Activated T-helper 1 cell treated with anti-CD3 and anti-CD28 coated beads, Interleukin-12 subunit alpha, Interleukin-12 subunit beta, Interleukin-2, Interleukin-4 antibody, amounts not matched to agents 30 ng/mL and 10 ng/mL and 1 ng/mL, durations not matched to agents 14 hours and 24 hours and 36 hours (primary cell): ENCODE data around the gene TTC19. TPM values are rescaled to one million over a fixed set of nuclear protein-coding genes. Genes with fewer than 3 reads are reported as not detected.
"Not testable (repeated sequence)": the region's sequence is repeated elsewhere in the genome, so short reads cannot be mapped to it uniquely, and the experiment has no call there.

Experiments
- DNase-seq: peaks from one replicate; pipeline ENCODE4 v3.0.0; 2021; ENCODE audit warnings: low spot score
- H3K27ac Mint-ChIP-seq: one replicate; pipeline ENCODE4 v1.8.0; 2021; ENCODE audit warnings: mild to moderate bottlenecking, mixed read lengths
- H3K27me3 Mint-ChIP-seq: one replicate; pipeline ENCODE4 v1.8.0; 2022; ENCODE audit warnings: mild to moderate bottlenecking, moderate library complexity, mixed read lengths; ENCODE audit not compliant: insufficient read depth
- H3K36me3 Mint-ChIP-seq: one replicate; pipeline ENCODE4 v1.8.0; 2021; ENCODE audit warnings: low read depth, mixed read lengths
- H3K4me1 Mint-ChIP-seq: one replicate; pipeline ENCODE4 v1.8.0; 2021; ENCODE audit warnings: low read depth, mixed read lengths
- H3K4me3 Mint-ChIP-seq: one replicate; pipeline ENCODE4 v1.8.0; 2021; ENCODE audit warnings: mild to moderate bottlenecking, moderate library complexity, mixed read lengths
- H3K9me3 Mint-ChIP-seq: one replicate; pipeline ENCODE4 v1.8.0; 2021; ENCODE audit warnings: mixed read lengths
- intact Hi-C: fragments of 100-400 bp; cut with micrococcal nuclease; formaldehyde crosslinking; loops from one replicate; pipeline ENCODE4 v1.15.1; 2024
- total RNA-seq: library from RNA; stranded (reverse); gene quantifications from 2 replicates; pipeline ENCODE4 v1.2.3, GENCODE V29; 2022

Gene TTC19
- total RNA-seq, 1 donor from 2014 or later: 40.3 TPM

DNA sequence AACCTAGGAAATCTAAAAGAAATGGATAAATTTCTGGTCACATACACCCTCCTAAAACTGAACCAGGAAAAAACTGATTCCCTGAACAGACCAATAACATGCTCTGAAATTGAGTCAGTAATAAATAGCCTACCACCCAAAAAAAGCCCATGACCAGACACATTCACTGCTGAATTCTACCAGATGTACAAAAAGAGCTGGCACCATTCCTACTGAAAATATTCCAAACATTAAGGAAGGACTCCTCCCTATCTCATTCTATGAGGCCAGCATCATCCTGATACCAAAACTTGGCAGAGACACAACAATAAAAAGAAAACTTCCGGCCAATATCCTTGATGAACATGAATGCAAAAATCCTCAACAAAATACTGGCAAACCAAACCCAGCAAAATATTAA lies 52.9 kb downstream of the TTC19 start:
- Mint-ChIP-seq H3K9me3 (no peaks in the 10 kb centered on the region), H3K27me3 (no peaks in the 10 kb centered on the region), H3K4me3 (no peak overlapping the region), H3K4me1 (peaks cover 3% of the 10 kb centered on the region), H3K27ac (peak overlapping the region; percentile 1), H3K36me3 (peaks cover 46% of the 10 kb centered on the region)
- intact Hi-C loops: no loop called here
- DNase-seq: no peak

DNA sequence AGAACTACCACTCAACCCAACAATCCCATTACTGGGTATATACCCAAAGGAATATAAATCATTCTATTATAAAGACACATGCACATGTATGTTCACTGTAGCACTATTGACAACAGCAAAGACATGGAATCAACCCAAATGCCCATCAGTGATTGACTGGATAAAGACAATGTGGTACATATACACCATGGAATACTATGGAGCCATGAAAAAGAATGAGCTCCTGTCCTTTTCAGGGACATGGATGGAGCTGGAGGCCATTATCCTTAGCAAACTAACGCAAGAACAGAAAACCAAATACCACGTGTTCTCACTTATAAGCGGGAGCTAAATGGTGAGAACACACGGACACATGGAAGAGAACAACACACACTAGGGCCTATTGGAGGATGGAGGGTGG lies 55.5 kb downstream of the TTC19 start:
- H3K27ac Mint-ChIP-seq, DNase-seq, H3K9me3 Mint-ChIP-seq, H3K4me1 Mint-ChIP-seq, intact Hi-C loops, H3K4me3 Mint-ChIP-seq, H3K27me3 Mint-ChIP-seq: not testable (repeated sequence)
- peaks cover 53% of the 10 kb centered on the region for H3K36me3 Mint-ChIP-seq

DNA sequence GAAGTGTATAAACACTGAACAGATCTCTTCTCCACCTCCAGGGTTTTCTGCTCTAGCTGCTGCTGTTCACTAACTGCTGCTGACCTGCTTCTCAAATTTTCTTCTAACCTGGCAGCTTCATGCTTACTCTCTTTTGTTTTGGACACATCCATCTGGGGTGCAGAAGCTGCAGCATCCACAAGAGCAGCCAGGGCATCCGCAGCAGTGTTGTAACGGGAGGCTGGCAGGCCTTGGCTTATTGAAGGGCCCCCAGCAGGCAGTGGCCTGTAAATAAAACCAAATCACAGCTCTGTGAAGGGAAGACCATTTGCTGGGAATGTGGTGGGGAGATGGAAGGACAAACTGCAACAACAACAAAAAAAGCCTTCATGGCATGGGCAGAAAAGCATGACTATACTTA lies 62.0 kb downstream of the TTC19 start:
- Mint-ChIP-seq H3K9me3 (no peaks in the 10 kb centered on the region), H3K27ac (no peak overlapping the region), H3K27me3 (no peaks in the 10 kb centered on the region), H3K4me3 (no peak overlapping the region), H3K36me3 (peaks cover 50% of the 10 kb centered on the region), H3K4me1 (no peaks in the 10 kb centered on the region)
- DNase-seq: no peak
- intact Hi-C loops: no loop called here

DNA sequence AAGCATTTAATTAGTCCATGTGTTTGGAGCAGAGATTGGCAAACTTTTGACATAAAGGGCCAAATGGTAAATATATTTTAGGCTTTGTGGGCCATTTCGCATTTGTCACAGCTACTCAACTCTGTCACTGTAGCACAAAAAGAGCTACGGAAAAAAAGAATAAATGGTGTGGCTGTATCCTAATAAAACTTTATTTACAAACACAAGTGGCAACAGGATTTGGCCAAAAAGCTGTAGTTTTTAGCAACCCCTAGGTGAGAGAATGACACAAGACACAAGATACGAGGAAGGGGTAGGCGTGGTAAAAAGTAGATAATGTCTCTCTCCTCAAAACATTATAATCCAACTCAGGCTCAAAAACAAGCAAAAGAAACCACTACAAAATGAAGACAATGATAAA lies 66.5 kb downstream of the TTC19 start:
- H3K4me1 Mint-ChIP-seq: peaks cover 7% of the 10 kb centered on the region
- no peaks in the 10 kb centered on the region for H3K27me3 Mint-ChIP-seq
- no peak overlapping the region for H3K27ac Mint-ChIP-seq
- no peaks in the 10 kb centered on the region for H3K9me3 Mint-ChIP-seq
- intact Hi-C loops: no loop called here
- DNase-seq: no peak
- no peak overlapping the region for H3K4me3 Mint-ChIP-seq
- H3K36me3 Mint-ChIP-seq: peaks cover 60% of the 10 kb centered on the region

DNA sequence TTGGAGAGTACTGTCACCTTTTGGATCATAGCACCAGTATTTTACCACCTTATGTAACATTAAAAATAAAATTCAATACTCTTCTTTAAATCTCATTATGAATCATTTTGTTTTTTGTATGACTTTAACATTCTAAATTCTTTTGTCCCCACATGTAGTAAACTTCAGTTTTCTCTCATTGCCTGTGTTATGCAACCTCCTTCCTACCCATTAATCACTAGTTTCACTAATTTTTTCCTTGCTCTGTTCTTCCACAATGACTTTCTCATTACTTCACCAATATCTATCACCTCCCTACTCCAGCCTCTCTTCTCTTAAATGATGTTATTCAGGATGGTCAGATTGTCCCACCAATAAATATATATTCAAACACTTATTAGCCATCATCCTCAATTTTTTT lies 68.7 kb downstream of the TTC19 start:
- no peaks in the 10 kb centered on the region for H3K27me3 Mint-ChIP-seq
- peak overlapping the region; percentile 6 for H3K27ac Mint-ChIP-seq
- H3K4me3 Mint-ChIP-seq: no peak overlapping the region
- DNase-seq: no peak
- H3K36me3 Mint-ChIP-seq: peaks cover 51% of the 10 kb centered on the region
- H3K4me1 Mint-ChIP-seq: peaks cover 7% of the 10 kb centered on the region
- H3K9me3 Mint-ChIP-seq: no peaks in the 10 kb centered on the region
- intact Hi-C loops: no loop called here

DNA sequence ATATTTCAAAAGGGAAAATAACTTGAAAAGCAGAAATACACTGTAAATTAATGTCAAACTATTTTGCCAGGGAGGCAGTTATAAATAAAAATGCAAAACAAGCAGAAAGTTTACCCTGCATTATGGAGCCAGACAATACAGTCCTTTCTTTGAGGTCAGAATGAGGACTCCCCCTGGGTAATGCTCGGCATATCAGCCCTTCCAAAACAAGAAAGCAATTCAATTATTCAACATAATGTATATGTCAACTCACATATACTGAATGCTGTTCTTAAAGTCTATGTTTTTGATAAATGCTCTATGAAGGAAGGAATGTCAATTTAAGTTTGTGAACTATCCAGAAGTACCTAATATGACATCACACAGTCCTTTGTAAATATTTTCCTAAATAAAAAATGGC lies 72.4 kb downstream of the TTC19 start:
- Mint-ChIP-seq H3K4me1 (peaks cover 7% of the 10 kb centered on the region), H3K9me3 (no peaks in the 10 kb centered on the region), H3K36me3 (peaks cover 51% of the 10 kb centered on the region), H3K27me3 (no peaks in the 10 kb centered on the region), H3K27ac (no peak overlapping the region), H3K4me3 (no peak overlapping the region)
- intact Hi-C loops: no loop called here
- no peak for DNase-seq

DNA sequence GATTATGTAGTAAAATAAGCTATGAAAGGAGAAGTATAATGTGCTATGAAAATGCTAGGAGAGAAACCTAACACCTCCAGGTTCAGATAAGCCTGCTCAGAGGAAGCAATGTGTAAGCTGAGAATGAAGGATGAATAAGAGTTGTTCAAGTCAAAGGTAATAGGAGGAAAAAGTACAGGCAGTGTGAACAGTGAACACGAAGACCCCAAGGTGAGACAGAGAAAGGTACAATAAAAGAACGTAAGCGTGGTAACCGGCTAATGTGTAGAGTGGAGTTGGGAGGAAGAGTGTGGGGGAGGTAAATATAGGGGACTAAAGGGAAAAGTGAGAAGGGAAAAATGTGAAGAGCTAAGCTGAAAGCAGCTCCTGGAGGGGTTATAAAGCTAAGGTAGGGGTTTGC lies 74.2 kb downstream of the TTC19 start:
- DNase-seq: no peak
- H3K27ac Mint-ChIP-seq: no peak overlapping the region
- H3K9me3 Mint-ChIP-seq: no peaks in the 10 kb centered on the region
- peaks cover 49% of the 10 kb centered on the region for H3K36me3 Mint-ChIP-seq
- no peaks in the 10 kb centered on the region for H3K27me3 Mint-ChIP-seq
- H3K4me3 Mint-ChIP-seq: no peak overlapping the region
- intact Hi-C loops: no loop called here
- no peaks in the 10 kb centered on the region for H3K4me1 Mint-ChIP-seq

DNA sequence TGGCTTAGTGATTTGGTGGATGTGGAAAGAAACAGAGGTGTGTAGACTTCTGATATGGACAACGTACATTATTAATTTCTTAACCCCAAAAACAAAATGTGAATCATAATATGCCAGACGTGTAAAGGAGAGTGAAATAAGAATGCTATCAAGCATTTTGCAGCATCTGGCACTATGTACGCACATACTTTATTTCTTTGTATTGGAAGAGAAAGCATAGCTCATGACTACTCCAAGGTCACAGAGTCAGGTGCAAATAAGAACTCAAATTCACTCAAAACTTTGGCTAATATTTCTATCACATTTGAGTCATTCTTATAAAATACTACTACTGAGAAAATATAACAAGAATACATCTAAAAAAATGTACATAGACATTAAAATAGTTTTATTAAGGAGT lies 74.8 kb downstream of the TTC19 start:
- no peak overlapping the region for H3K27ac Mint-ChIP-seq
- H3K27me3 Mint-ChIP-seq: no peaks in the 10 kb centered on the region
- H3K4me1 Mint-ChIP-seq: no peaks in the 10 kb centered on the region
- intact Hi-C loops: no loop called here
- H3K9me3 Mint-ChIP-seq: no peaks in the 10 kb centered on the region
- no peak overlapping the region for H3K4me3 Mint-ChIP-seq
- peaks cover 51% of the 10 kb centered on the region for H3K36me3 Mint-ChIP-seq
- no peak for DNase-seq

DNA sequence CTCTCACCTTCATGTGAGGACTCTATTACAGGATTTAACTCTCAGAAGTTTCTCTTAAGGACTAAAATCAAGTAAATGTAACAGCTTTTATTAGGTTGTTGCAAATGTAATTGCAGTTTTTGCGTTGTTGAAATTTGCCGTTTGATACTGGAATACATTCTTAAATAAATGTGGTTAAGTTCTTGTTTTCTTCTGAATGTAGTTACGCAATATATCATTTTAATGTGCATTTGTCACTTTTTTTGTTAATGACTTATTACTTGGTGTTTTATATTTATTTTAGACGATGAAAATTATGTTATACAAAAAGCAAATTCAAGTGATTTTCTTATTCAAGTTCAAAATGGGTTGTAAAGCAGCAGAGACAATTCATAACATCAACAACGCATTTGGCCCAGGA lies 76.3 kb downstream of the TTC19 start:
- Mint-ChIP-seq H3K36me3 (peaks cover 42% of the 10 kb centered on the region), H3K27me3 (no peaks in the 10 kb centered on the region), H3K4me3 (no peak overlapping the region), H3K9me3 (no peaks in the 10 kb centered on the region), H3K4me1 (no peaks in the 10 kb centered on the region), H3K27ac (no peak overlapping the region)
- intact Hi-C loops: no loop called here
- DNase-seq: no peak

Other genes with a start within 250 kb of the TTC19 start
- gene ADORA2B, start 54.7 kb upstream of the TTC19 start, total RNA-seq: 1.4 and 1.5 TPM in 2 replicates
- gene ZSWIM7, start 120 bp upstream of the TTC19 start, total RNA-seq: 8.3 and 9.5 TPM in 2 replicates
- gene NCOR1, start 215.7 kb downstream of the TTC19 start, total RNA-seq: 123 and 131 TPM in 2 replicates
- 45.7 and 46.1 TPM in 2 replicates for gene PIGL, start 217.4 kb downstream of the TTC19 start, total RNA-seq